HG02623 (cell line): ENCODE measurements around the gene NHERF2.

ENCODE experiments used
- ATAC-seq: cut with Tn5 transposase; IDR thresholded peaks from one replicate; pipeline ENCODE4 v1.9.1; 2021; ENCODE audit warnings: moderate library complexity; ENCODE audit not compliant: unreplicated experiment

The NHERF2 gene

DNA sequence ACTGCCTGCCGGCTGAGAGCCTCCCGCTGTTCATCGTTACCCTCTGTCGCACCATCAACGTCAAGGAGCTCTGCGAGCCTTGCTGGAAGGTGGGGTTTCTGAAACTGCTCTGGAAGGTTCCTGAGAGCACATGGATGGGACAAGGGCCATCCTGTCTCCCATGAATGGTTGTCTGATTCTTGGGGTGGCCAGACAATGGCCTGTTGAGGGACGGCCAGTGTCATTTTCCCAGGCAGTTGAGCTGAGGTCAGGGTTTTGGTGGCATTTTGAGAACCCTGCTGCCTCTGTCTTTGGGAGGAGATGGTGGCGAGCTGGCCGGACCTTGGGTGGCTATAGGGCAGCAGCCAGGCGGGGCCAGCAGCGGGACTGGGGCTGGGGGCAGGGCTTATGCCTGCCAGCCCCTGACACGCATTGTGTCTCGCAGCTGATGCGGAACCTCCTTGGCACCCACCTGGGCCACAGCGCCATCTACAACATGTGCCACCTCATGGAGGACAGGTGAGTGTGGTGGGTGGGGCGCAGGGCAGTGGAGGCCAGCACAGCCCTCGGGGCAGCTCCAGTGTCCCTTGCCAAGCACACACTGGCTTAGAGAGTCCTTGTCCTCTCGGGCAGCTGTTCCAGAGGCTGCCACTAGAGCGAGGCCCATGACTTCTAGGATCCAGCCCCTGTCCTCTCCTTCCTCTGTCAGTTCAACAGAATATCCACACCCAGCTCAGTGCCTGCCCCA lies 30.1 kb downstream of the NHERF2 start:
- no peak for ATAC-seq

DNA sequence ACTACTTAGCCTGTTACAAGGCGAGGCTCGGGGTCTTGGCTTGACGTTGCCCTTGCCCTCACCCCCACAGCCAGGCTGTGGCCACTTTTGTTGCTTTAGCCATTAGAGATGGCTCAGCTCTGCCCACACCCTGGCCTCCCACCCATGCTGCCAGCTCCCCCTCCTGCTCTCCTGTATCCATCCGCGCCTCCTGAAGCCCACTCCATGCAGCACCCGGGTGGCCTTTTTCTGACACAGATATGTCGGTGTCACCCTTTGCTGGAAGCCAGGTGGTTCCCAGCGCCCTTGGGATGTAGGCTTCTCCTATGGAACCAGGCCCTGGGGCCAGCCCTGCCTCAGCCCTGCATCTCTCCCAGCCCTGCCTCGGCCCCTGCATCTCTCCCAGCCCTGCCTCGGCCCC lies 30.7 kb downstream of the NHERF2 start:
- no peak for ATAC-seq

DNA sequence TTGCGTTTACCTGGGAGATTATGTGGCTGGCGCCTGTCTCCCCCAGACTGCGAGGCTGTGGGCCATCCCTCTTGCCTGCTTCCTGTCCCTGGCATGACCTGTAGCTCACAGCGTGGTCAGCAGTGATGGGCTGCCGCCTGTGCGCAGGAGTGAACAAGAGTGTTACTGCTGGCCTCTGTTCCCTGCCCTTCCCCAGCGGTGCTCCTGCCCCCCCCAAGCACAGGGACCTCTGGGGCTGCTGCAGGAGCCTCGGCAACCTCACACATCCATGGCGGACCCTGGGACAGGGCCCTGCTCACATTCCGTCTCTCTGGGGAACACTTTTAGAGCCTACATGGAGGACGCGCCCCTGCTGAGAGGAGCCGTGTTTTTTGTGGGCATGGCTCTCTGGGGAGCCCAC lies 31.7 kb downstream of the NHERF2 start:
- no peak for ATAC-seq

DNA sequence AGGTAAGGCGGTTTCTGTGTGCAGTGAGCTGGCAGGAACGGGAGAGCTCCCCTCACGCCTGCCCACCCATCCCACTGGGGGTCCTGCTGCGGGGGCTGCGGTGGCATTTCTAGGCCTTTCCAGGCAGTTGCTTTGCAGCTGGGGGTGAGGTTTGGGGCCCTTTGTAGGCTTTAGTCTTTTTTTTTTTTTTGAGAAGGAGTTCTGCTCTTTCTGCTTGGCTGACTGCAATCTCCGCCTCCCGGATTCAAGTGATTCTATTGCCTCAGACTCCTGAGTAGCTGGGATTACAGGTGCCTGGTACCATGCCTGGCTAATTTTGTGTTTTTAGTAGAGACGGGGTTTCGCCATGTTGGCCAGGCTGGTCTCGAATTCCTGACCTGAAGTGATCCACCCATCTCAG lies 32.2 kb downstream of the NHERF2 start:
- no peak for ATAC-seq

DNA sequence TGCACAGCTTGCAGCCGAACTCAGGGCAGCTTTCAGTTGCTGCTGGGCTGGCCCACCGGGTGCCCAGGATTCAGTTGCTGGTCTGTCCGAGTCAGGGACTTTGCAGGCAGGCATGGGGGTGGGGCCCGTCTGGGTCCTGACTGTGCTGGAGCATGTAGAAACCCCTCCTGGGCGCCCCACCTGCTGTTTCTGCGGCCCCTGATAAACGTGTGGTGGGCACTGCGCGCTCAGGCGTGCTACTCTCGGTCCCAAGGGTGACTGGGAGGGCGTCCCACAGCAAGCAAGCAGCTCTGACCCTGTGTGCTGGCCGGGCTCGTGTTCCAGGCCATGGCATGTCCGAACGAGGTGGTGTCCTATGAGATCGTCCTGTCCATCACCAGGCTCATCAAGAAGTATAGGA lies 33.6 kb downstream of the NHERF2 start:
- no peak for ATAC-seq

DNA sequence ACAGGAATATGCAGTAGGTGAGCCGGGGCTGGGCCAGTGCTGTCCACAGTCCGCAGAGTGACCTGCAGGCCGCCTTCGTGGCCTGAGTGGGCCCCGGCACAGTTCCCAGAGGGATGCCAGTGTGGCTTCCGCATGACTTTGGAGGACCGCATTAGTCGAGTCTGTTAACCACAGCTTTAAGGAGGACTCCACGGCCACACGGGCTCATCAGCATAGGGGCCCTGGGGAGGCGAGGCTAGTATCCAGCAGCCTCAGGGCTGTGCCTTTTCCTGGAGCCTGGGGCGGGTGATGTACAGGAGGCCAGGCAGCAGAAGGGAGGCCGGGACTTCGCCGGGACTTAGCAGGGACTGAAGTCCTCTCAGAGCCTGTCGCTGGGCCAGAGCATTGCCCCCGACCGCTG lies 34.3 kb downstream of the NHERF2 start:
- ATAC-seq: no peak

DNA sequence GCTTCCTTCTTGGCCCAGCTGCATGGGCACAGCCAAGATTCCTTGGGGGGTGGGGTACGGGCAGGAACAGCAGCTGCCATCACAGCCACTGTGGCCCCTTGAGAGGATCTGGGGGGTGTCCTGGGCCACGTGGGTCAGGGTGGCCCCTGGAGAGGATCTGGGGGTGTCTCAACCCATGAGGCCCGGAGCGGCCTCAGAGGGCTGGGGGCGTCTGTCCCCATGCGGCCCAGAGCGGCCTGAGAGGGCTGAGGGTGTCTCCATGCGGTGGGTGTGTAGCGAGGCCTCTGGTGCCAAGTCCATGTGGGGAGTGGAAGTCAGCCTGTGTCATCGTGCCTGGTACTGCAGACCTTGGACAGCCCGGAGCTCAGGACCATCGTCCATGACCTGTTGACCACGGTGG lies 34.8 kb downstream of the NHERF2 start:
- no peak for ATAC-seq

DNA sequence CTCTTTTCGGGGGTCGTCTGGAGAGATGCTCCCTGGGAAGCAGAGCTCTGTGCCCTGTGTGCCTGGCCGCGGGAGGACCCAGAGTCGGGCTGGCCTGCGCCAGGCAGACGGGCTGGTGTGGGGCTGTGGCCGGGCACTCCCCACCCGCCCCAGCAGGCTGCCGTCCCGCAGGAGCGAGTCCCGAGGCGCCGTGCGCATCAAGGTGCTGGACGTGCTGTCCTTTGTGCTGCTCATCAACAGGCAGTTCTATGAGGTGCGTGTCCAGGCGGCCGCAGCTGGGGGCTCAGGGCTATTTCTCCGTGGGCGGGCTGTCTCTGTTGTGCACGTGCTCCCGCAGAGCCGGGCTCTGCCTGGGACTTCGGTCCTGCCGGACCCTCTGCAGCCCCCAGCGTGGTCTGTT lies 36.1 kb downstream of the NHERF2 start:
- no peak for ATAC-seq

DNA sequence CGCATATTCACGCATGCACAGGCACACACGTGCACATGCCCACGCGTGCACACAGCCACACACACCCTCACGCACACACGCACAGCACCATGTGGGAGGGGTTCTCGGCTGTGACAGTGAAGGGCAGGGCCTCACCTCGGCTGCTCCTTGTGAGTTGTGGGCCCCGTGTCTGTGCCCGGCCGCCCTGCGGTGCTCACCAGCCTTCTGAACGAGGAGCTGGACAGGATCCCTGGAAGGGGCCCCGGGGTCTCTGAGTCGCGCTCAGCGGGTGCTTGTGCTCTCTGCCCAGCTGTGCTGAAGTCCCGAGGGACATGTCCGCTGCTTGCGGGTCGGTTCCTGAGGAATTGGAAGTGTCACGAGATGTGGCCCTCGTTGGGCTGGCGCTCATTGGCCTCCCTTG lies 37.2 kb downstream of the NHERF2 start:
- ATAC-seq: no peak

DNA sequence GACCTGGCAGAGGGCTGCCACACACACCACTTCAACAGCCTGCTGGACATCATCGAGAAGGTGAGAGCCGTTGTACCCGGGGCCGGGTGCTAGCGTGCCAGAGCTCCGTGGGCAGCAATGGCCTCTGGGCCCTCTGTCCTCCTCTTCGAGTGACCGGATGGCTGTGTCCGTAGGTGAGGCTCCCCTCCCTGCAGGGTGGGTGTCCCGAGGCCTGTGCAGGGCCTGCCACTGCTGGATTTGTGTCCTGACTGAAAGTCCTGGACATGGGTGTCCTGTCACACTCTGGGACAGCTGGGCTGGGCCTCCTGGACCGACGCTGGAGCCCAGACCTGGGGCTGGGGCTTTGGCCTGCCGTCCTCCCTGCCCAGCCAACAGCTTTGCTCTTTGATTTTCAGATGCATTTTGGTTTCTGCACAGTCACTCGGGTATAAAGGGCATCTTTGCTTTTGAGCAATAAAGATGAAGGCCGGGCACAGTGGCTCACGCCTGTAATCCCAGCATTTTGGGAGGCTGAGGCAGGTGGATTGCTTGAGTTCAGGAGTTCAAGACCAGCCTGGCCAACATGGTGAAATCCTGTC lies 37.8 kb downstream of the NHERF2 start:
- ATAC-seq: no peak

DNA sequence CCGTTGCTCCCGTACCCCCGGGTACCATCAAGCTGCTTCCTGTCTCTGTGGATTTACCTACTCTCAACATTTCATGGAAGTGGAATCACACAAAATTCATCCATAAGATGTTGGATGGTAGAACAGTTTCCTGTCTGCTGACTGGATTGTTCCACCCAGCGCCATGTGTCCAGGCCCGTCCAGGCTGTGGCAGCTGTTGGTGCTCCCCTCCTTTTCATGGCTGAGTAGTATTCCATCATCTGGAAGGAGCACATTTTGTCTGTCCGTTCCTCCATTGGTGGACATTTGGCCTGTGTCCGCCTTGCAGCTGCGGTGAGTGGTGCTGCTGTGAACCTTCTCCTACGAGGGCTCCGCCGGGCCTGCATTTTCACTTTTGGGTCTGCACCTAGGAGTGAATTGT lies 39.4 kb downstream of the NHERF2 start:
- no peak for ATAC-seq

DNA sequence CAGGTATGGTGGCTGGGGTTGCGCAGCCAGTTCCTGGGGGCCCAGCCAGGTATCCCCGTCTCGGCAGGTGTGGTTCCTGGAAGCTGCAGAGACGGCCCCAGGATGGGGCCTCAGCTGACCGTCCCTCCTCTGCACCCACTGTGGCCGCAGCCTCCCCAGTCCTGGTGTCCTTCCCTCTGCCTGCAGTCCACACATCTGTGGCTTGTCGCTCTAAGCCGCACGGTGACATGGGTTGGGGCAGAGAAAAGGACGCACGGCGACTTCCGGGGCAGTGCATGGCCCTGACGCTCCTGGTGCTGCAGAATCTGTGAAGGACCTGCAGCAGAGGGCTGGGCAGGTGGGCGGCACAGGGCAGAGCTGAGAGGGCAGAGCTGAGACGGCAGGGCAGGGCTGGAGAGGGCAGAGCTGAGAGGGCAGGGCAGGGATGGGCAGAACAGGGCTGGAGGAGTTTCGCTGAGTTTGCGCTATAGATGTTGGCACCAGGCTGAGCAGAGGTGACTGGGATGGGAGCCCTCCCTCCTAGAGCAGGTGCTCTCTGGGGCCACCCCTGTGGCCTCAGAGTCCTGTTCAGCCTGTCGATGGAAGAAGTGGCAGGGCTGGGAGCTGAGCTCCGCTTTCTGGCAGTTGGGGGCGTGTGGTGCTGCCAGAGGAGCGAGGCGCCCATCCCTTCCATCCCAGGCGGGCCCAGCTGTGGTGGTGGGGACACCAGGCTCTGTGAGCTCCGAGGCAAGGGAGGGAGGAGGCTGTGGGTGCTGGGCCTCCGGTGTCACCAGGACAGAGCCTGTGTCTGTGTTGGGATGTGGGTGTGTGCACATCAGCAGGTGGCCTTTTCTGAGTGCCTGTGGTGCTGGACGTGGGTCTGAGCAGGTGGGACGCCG lies 44.1 kb downstream of the NHERF2 start:
- ATAC-seq: no peak

DNA sequence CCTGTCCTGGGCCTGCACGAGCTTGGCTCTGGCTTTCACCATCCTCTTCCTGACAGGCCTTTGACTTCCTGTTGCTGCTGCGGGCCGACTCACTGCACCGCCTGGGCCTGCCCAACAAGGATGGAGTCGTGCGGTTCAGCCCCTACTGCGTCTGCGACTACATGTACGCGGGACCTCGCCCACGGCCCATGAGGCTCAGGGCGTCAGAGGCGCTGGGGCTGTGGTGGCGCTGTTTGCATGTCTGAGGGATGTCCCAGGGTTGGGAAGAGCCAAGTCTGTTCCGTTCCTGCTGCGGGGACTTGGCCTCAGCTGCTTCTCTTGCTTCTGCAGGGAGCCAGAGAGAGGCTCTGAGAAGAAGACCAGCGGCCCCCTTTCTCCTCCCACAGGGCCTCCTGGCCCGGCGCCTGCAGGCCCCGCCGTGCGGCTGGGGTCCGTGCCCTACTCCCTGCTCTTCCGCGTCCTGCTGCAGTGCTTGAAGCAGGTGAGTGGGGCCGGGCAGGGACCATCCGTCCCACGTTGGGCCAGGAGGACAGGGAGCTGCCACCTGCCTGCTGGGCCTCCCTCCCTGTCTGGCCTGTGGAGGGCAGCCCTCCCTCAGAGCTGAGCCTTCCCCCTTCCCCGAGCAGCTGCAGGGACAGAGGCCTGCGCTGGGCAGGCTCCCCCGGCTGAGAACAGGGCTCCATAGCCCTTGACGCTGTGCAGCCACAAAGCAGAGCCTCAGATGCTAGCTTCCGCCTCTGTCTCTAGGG lies 44.9 kb downstream of the NHERF2 start:
- ATAC-seq: no peak

DNA sequence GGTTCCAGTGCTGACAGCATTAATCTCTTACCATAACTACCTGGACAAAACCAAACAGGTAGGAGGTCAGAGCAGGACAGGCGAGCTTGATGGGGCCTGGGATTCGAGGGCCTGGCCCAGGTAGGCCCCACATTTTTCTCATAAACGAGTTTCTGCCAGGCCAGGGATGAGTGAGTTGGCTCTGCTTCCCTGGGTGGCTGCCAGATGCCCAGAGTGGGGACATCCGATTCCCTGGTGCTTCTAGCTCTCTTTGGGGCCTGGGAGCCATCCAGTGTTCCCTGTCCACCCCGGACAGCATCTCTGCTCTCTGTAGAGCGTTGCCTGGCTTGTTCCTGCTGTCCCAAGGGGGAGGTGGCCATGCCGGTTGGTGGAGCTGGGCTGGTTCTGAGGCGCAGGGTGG lies 46.2 kb downstream of the NHERF2 start:
- ATAC-seq: no peak

DNA sequence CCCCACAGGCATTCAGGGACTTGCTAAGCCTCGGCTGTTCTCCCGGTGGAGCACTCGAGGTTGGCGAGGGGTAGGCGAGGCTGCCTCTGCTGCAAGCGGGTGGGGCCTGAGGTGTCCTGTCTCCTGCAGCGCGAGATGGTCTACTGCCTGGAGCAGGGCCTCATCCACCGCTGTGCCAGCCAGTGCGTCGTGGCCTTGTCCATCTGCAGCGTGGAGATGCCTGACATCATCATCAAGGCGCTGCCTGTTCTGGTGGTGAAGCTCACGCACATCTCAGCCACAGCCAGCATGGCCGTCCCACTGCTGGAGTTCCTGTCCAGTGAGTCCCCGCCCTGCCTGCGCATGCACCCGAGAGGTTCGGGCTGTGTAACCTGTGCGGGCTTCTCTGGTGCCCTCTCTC lies 47.4 kb downstream of the NHERF2 start:
- no peak for ATAC-seq

DNA sequence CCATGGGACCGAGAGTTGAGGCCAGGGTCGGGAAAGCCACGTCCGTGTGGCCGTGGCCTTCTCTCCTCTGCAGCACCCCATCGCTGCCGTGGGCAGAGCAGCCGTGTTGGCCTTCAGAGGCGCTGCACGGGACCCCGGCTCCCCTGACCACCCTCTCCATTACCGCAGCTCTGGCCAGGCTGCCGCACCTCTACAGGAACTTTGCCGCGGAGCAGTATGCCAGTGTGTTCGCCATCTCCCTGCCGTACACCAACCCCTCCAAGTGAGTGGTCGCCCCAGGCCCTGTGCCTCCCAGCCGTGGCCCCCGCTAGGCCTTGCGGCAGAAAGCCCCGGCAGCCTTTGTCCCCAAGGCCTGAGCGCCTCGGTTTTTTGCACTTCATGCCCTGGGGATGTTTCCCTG lies 48.9 kb downstream of the NHERF2 start:
- no peak for ATAC-seq

DNA sequence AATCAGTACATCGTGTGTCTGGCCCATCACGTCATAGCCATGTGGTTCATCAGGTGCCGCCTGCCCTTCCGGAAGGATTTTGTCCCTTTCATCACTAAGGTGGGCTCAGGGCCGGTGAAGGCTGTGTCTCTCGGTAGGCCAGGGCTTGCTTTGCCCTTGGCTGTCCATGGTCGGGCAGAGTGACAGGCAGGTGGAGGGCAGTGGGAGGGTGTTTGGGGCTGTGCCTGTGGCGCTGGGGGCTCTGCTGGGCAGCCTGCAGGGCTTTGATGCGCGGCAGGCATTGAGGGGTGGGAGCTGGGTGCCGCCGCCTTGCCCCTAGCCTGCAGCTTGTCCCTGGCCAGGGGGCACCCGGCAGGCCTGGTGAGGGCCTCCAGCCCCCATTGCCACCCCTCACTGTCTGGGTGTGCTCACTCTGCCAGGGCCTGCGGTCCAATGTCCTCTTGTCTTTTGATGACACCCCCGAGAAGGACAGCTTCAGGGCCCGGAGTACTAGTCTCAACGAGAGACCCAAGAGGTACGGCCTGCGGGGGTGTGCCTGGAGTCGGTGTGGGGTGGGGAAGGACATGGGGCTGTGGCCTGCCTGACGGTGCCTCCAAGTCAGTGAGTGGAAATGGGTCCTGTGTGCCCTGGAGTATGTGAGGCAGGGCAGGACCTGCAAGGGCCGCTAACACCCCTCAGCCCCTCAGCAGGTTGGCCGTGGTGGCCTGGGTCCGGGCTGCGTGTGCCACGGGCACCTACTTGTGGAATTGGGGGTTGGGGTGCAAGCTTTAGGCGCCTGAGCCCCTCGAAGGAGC lies 49.6 kb downstream of the NHERF2 start:
- no peak for ATAC-seq

DNA sequence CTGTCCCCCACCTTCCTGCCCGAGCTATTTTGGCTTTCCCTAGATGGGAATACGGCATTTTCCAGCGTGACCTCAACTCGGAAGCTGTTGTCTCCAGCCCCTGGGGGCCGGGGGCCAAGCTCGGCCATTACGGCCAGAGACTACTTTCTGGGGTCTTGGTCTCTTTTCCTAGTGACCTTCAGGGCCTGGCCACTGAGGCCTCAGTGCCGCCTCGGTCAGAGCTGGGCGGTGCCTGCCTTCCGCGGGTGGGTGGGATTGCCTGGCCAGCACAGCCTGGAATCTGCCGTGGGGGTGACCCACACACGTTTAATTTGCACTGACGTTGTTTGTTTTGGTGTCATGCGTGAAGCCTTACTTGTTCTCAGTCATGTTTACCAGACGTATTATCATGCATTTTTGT lies 50.3 kb downstream of the NHERF2 start:
- no peak for ATAC-seq

DNA sequence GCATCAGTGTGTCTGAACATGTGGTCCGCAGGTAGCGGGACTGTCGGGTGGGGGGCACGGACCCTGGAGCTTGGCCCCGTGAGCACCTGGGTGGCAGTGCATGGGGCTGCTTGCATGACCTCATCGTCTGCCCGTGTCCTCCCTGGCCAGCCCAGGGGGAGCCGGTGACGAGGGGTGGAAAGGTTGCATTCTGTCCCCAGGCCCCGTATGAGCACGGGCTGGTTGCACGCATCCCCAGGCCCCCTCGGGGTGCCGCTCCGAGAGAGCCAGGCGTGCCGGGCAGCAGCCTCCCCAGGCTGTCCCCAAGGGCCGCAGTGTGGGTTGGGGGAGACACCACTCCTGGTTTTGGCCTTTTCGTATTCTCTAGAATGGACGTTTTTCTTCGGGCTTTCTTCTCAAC lies 51.0 kb downstream of the NHERF2 start:
- ATAC-seq: no peak

DNA sequence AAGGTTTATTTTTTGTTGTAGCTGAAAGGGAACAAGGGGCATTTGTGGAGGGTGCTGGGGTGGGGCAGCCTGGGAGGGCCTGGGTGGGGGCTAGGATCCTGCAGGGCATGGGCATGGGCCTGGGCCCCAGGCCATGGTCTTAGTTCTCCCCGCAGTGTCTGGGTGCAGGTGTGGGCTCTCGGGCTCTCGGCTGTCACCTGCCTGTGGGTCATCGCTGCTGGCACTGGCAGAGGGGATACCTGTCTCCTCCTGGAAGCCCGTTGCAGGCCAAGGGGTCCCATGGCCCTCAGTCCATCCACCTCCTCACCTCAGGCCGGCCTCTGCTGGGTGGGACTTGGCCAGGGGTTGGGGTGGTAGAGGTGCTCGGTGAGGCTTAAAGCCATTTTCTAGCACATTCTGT lies 51.4 kb downstream of the NHERF2 start:
- ATAC-seq: no peak

DNA sequence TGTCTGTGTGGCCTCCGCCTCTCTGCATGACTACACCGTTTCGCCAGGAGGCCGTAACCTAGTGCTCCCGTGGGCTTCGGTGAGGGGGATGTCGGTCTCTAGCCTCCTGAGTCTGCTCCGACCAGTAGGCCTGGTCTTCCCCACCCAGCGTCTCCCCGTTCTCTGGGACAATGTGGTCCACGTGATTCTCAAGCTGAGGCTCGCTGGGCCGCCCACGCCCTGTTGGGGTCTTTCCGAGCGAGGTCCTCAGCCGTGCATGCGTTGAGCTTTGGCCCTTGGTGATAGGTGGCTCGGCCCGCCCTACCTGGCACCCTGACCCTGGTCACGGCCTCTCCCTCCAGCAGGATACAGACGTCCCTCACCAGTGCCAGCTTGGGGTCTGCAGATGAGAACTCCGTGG lies 52.0 kb downstream of the NHERF2 start:
- no peak for ATAC-seq
